ENCODE results near the gene ESYT2. TPM values are rescaled to one million over a fixed set of nuclear protein-coding genes. Genes with fewer than 3 reads are reported as not detected.

Gene ESYT2
- total RNA-seq, 1 experiment from 2014 or later = 66.6 TPM

- no peak for TF ChIP-seq CTCF (IDR thresholded peaks at IDR 0.05; ENCODE audit: unreplicated experiment)
- Mint-ChIP-seq H3K27me3 (ENCODE audit: unreplicated experiment) (no peaks in the 10 kb centered on the region), H3K4me1 (ENCODE audit: low read depth, unreplicated experiment) (no peaks in the 10 kb centered on the region), H3K36me3 (ENCODE audit: insufficient read depth, unreplicated experiment) (peaks cover 8% of the 10 kb centered on the region), H3K9me3 (ENCODE audit: low read depth, unreplicated experiment) (no peaks in the 10 kb centered on the region), H3K27ac (ENCODE audit: unreplicated experiment) (no peak overlapping the region), H3K4me3 (ENCODE audit: low read depth, unreplicated experiment) (no peak overlapping the region)
- BruUV-seq (replicated peaks) = no TSS peak
- no peak for DNase-seq
- CTCF ChIA-PET = no interaction called here
- intact Hi-C loops (cut with micrococcal nuclease; ENCODE audit: unreplicated experiment) = no loop called here
Observed at GRCh38 chr7:158774952-158775351, 54.4 kb downstream of the ESYT2 start.

- no peaks in the 10 kb centered on the region for H3K4me1 Mint-ChIP-seq (ENCODE audit: low read depth, unreplicated experiment)
- BruUV-seq (replicated peaks) = no TSS peak
- H3K4me3 Mint-ChIP-seq (ENCODE audit: low read depth, unreplicated experiment) = no peak overlapping the region
- CTCF ChIA-PET = interaction anchor here (0.5 kb wide), 1 partner anchor 45 kb away, joined by 6 read pairs; no protein-coding TSS in a partner anchor
- H3K27me3 Mint-ChIP-seq (ENCODE audit: unreplicated experiment) = no peaks in the 10 kb centered on the region
- no peaks in the 10 kb centered on the region for H3K9me3 Mint-ChIP-seq (ENCODE audit: low read depth, unreplicated experiment)
- intact Hi-C loops (cut with micrococcal nuclease; ENCODE audit: unreplicated experiment) = no loop called here
- DNase-seq = no peak
- no peak overlapping the region for H3K27ac Mint-ChIP-seq (ENCODE audit: unreplicated experiment)
- TF ChIP-seq CTCF (IDR thresholded peaks at IDR 0.05; ENCODE audit: unreplicated experiment) = no peak
- peaks cover 8% of the 10 kb centered on the region for H3K36me3 Mint-ChIP-seq (ENCODE audit: insufficient read depth, unreplicated experiment)
Observed at GRCh38 chr7:158772916-158773315, 56.4 kb downstream of the ESYT2 start.

GRCh38 chr7:158771213-158771834 is 58.0 kb downstream of the ESYT2 start:
- no peaks in the 10 kb centered on the region for H3K9me3 Mint-ChIP-seq (ENCODE audit: low read depth, unreplicated experiment)
- H3K27ac Mint-ChIP-seq (ENCODE audit: unreplicated experiment) = no peak overlapping the region
- no TSS peak for BruUV-seq (replicated peaks)
- H3K4me1 Mint-ChIP-seq (ENCODE audit: low read depth, unreplicated experiment) = no peaks in the 10 kb centered on the region
- CTCF ChIA-PET = no interaction called here
- no peak for TF ChIP-seq CTCF (IDR thresholded peaks at IDR 0.05; ENCODE audit: unreplicated experiment)
- H3K4me3 Mint-ChIP-seq (ENCODE audit: low read depth, unreplicated experiment) = no peak overlapping the region
- H3K27me3 Mint-ChIP-seq (ENCODE audit: unreplicated experiment) = no peaks in the 10 kb centered on the region
- intact Hi-C loops (cut with micrococcal nuclease; ENCODE audit: unreplicated experiment) = no loop called here
- DNase-seq = no peak
- peaks cover 13% of the 10 kb centered on the region for H3K36me3 Mint-ChIP-seq (ENCODE audit: insufficient read depth, unreplicated experiment)

- peaks cover 8% of the 10 kb centered on the region for H3K36me3 Mint-ChIP-seq (ENCODE audit: insufficient read depth, unreplicated experiment)
- TF ChIP-seq CTCF (IDR thresholded peaks at IDR 0.05; ENCODE audit: unreplicated experiment) = no peak
- no TSS peak for BruUV-seq (replicated peaks)
Observed at GRCh38 chr7:158767707-158768106, 61.6 kb downstream of the ESYT2 start.

More at GRCh38 chr7:158767707-158768106, 61.6 kb downstream of the ESYT2 start:
- no peak overlapping the region for H3K4me3 Mint-ChIP-seq (ENCODE audit: low read depth, unreplicated experiment)
- no peak overlapping the region for H3K27ac Mint-ChIP-seq (ENCODE audit: unreplicated experiment)
- intact Hi-C loops (cut with micrococcal nuclease; ENCODE audit: unreplicated experiment) = no loop called here
- no peaks in the 10 kb centered on the region for H3K9me3 Mint-ChIP-seq (ENCODE audit: low read depth, unreplicated experiment)
- no peaks in the 10 kb centered on the region for H3K4me1 Mint-ChIP-seq (ENCODE audit: low read depth, unreplicated experiment)
- CTCF ChIA-PET = no interaction called here
- no peak for DNase-seq
- H3K27me3 Mint-ChIP-seq (ENCODE audit: unreplicated experiment) = no peaks in the 10 kb centered on the region
